DND-41 (cell line): ENCODE results near the gene CCDC137.

ENCODE experiments used
- ATAC-seq: fragments of 200-7000 bp; cut with Tn5 transposase; 3 replicates; pipeline ENCODE4 v1.9.1; 2021; ENCODE audit warnings: low read depth; ENCODE audit not compliant: insufficient read depth
- DNase-seq: peaks from one replicate; pipeline ENCODE4 v3.0.0-alpha.2; 2020
- H2AFZ ChIP-seq: 2 replicates; pipeline ENCODE4 v1.6.0; 2012; ENCODE audit warnings: low read depth, low read length
- H3K27ac ChIP-seq: 2 replicates; pipeline ENCODE4 v1.5.1; 2012; ENCODE audit warnings: low read length, inconsistent platforms
- H3K27me3 ChIP-seq: fragments of 200-600 bp; sonication (generic); 2 replicates; pipeline ENCODE4 v1.6.0; 2012; ENCODE audit warnings: low read length, mild to moderate bottlenecking, inconsistent platforms; ENCODE audit not compliant: insufficient read depth, poor library complexity
- H3K36me3 ChIP-seq: 2 replicates; pipeline ENCODE4 v1.5.1; 2012; ENCODE audit warnings: low read length, inconsistent platforms; ENCODE audit not compliant: insufficient read depth
- H3K4me1 ChIP-seq: 2 replicates; pipeline ENCODE4 v1.5.1; 2012; ENCODE audit warnings: mild to moderate bottlenecking, low read length; ENCODE audit not compliant: insufficient read depth
- H3K4me2 ChIP-seq: 2 replicates; pipeline ENCODE4 v1.6.0; 2012; ENCODE audit warnings: mild to moderate bottlenecking, moderate library complexity, low read length, inconsistent platforms; ENCODE audit not compliant: insufficient read depth
- H3K4me3 ChIP-seq, 2 experiments: fragments of 200-600 bp in 1 of 2; shearing (Covaris generic) in 1 of 2; 2 replicates each; pipeline ENCODE4 v1.5.1; 2012 to 2016; ENCODE audit warnings: inconsistent platforms in 2 of 2, low read length in 2 of 2, mild to moderate bottlenecking in 2 of 2, low read depth in 1 of 2, moderate library complexity in 1 of 2
- H3K79me2 ChIP-seq: 2 replicates; pipeline ENCODE4 v1.6.0; 2012; ENCODE audit warnings: low read length, inconsistent platforms; ENCODE audit not compliant: insufficient read depth
- H3K9ac ChIP-seq: 2 replicates; pipeline ENCODE4 v1.6.0; 2012; ENCODE audit warnings: low read depth, mild to moderate bottlenecking, inconsistent platforms, low read length, moderate library complexity
- H3K9me3 ChIP-seq: 2 replicates; pipeline ENCODE4 v1.5.1; 2012; ENCODE audit warnings: low read length, moderate library complexity, mild to moderate bottlenecking, inconsistent platforms; ENCODE audit not compliant: insufficient read depth, severe bottlenecking
- H4K20me1 ChIP-seq: 2 replicates; pipeline ENCODE4 v1.6.0; 2012; ENCODE audit warnings: low read length; ENCODE audit not compliant: insufficient read depth
- EZH2 ChIP-seq: IDR thresholded peaks from 3 replicates; pipeline ENCODE4 v1.6.1; 2012; ENCODE audit warnings: borderline replicate concordance, low read depth, mild to moderate bottlenecking, moderate library complexity, low read length, inconsistent platforms; ENCODE audit not compliant: severe bottlenecking
- TF ChIP-seq, protein P1 (sequence below): IDR thresholded peaks from 2 replicates; pipeline ENCODE4 v1.5.1; 2012; ENCODE audit warnings: borderline replicate concordance, low read length, moderate library complexity, mild to moderate bottlenecking; ENCODE audit not compliant: poor library complexity, severe bottlenecking; ENCODE audit errors: extremely low read depth

The CCDC137 gene

DNA sequence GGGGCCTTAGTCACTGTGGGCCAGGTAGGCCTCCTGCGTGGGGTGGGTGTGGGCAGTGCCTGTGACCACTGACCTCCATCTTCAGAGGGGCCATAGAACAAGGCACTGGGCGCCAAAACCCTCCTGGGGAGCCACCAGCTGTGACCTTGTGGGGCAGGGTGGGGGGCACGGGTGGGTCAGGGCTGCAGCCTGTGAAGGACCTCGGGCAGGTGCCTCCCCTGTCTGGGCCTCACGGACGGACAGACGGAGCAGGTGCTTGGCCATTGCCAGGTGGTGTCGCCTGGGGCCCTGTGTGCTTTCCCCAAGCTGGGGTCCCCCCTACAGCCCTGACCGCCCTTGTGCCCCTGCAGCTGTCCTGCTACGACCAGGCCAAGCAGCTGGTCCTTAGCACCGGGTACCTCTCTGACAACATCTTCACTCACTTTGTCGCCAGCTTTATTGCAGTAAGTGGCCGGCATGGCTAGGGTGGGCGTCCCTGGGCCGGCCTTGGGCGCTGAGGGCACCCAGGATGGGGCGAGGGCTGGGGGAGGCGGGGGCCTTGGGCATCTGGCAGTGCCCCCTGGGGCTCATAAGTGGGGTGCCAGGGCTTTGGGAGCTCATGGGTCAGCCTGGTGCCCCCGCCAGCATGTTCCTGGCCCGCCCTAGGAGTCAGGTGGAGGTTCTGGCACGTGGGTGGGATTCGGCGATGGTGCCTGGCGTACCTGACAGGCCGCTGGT lies 50.7 kb downstream of the CCDC137 start:
- Histone ChIP-seq H3K9me3 (no peaks in the 10 kb centered on the region), H3K27ac (no peak overlapping the region), H3K9ac (no peak overlapping the region), H3K4me3 (no peak overlapping the region), H4K20me1 (peaks cover 27% of the 10 kb centered on the region), H3K27me3 (no peaks in the 10 kb centered on the region), H3K79me2 (peaks cover 31% of the 10 kb centered on the region), H3K36me3 (peaks cover 37% of the 10 kb centered on the region), H2AFZ (no peak overlapping the region), H3K4me1 (peaks cover 27% of the 10 kb centered on the region), H3K4me2 (no peak overlapping the region)
- ATAC-seq (no peak), DNase-seq (no peak)
- TF ChIP-seq EZH2 = no peak
- TF ChIP-seq, protein P1, sequence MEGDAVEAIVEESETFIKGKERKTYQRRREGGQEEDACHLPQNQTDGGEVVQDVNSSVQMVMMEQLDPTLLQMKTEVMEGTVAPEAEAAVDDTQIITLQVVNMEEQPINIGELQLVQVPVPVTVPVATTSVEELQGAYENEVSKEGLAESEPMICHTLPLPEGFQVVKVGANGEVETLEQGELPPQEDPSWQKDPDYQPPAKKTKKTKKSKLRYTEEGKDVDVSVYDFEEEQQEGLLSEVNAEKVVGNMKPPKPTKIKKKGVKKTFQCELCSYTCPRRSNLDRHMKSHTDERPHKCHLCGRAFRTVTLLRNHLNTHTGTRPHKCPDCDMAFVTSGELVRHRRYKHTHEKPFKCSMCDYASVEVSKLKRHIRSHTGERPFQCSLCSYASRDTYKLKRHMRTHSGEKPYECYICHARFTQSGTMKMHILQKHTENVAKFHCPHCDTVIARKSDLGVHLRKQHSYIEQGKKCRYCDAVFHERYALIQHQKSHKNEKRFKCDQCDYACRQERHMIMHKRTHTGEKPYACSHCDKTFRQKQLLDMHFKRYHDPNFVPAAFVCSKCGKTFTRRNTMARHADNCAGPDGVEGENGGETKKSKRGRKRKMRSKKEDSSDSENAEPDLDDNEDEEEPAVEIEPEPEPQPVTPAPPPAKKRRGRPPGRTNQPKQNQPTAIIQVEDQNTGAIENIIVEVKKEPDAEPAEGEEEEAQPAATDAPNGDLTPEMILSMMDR = no peak

DNA sequence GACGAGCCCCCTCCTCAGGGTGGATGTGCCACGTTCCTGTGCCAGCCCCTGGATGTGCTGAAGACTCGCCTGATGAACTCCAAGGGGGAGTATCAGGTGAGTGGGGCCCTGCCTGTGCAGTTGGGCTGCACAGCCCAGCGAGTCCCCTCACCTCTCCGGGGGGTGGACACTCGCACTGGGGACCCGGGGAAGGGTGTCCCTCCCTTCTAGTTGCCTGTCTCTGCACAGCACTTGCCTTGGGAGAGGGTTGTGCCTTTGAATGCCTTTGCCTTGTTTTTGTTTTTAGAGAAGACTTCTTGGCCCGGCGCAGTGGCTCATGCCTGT lies 51.2 kb downstream of the CCDC137 start:
- Histone ChIP-seq H3K9ac (no peak overlapping the region), H4K20me1 (peaks cover 27% of the 10 kb centered on the region), H3K4me2 (no peak overlapping the region), H3K4me1 (peaks cover 25% of the 10 kb centered on the region), H3K36me3 (peaks cover 37% of the 10 kb centered on the region), H3K4me3 (no peak overlapping the region), H2AFZ (no peak overlapping the region), H3K27me3 (no peaks in the 10 kb centered on the region), H3K79me2 (peaks cover 25% of the 10 kb centered on the region), H3K27ac (no peak overlapping the region), H3K9me3 (no peaks in the 10 kb centered on the region)
- ATAC-seq = no peak
- TF ChIP-seq, protein P1 = no peak
- no peak for TF ChIP-seq EZH2
- DNase-seq = no peak

DNA sequence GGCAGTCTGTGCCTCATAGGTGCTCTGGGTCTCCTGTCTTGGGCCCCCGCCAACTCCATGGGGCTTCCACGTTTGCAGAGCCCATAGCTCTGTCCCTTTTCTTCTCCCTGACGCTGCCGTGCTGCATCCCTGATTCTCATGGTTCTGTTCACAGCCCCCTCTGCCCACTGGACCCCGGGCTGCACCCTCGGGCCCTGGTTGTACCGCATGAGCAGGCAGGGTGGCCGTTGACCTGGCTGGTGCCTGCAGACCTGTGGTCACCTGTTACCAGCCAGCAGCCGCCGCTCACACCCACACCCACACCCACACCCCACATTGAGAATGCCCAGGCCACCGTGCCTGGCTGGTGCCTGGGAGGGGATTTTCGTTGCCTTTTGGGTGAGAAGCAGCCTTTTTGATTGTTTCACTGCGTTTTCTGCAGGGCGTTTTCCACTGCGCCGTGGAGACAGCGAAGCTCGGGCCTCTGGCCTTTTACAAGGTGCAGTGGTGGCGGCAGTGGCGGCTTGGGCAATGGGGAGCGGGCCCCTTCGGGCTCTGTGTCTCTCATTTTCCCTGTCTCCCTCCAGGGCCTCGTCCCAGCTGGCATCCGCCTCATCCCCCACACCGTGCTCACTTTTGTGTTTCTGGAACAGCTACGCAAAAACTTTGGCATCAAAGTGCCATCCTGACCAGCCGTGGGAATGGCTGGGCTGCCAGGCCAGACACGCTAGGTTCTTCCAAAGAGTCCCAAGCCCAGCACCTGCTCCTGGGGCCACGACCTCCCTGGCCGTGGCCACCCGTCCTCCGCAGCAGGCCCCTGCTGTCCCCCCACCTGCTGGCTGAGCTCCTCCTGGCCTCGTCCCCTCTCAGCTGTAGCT lies 53.1 kb downstream of the CCDC137 start:
- no peak overlapping the region for H3K9ac ChIP-seq
- peaks cover 36% of the 10 kb centered on the region for H3K36me3 ChIP-seq
- peaks cover 6% of the 10 kb centered on the region for H3K79me2 ChIP-seq
- H3K4me1 ChIP-seq = peaks cover 5% of the 10 kb centered on the region
- no peak for TF ChIP-seq EZH2
- TF ChIP-seq, protein P1 = no peak
- no peak overlapping the region for H3K4me3 ChIP-seq
- H2AFZ ChIP-seq = no peak overlapping the region
- H3K9me3 ChIP-seq = no peaks in the 10 kb centered on the region
- H3K27me3 ChIP-seq = no peaks in the 10 kb centered on the region
- no peak overlapping the region for H3K27ac ChIP-seq
- no peak overlapping the region for H3K4me2 ChIP-seq
- H4K20me1 ChIP-seq = peaks cover 11% of the 10 kb centered on the region; the same call in 1 of the 2 replicates
- ATAC-seq = no peak
- no peak for DNase-seq
